ENCODE results near the gene BTBD9.

- no peak for TF ChIP-seq POLR2AphosphoS5 (IDR thresholded peaks at IDR 0.05; ENCODE audit: borderline replicate concordance, low read depth, low read length)
- no peak for TF ChIP-seq EZH2 (IDR thresholded peaks at IDR 0.05)
- TF ChIP-seq FOXP2 (optimal IDR thresholded peaks at IDR 0.05; ENCODE audit: control extremely low read depth, extremely low read length, insufficient read depth), result no peak
Measured at GRCh38 chr6:38119516-38119915, 520.2 kb downstream of the BTBD9 start.
